ENCODE measurements around the gene FLT3LG. TPM values are rescaled to one million over a fixed set of nuclear protein-coding genes. Genes with fewer than 3 reads are reported as not detected.

Gene FLT3LG
- total and polyA plus RNA-seq, 2 experiments from 2014 or later, result 0.49 to 1.8 TPM

DNA sequence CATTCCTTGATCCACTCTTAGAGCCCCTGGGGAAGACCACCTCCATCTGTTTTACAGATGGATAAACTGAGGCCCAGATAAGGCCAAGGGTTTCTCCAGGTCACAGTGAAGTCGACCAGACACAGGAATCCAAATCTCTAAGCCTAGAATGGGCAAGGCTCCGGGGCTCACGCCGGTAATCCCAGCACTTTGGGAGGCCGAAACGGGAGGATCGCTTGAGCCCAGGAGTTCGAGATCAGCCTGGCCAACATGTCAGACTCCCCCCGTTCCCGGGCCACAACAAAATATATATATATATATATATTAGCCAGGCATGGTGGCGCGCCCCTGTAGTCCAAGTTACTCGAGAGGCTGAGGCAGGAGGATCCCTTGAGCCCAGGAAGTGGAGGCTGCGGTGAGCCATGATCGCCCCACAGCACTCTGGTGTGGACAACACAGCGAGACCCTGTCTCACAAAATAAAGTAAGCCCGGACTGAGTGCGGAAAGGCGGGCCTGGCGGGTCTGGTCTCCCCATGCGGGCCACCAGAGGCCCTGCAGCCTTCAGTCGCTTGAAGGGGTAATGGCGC is 12.8 kb downstream of the FLT3LG start:
- Histone ChIP-seq H3K27ac (ENCODE audit: low read depth) (no peak overlapping the region), H2AFZ (no peak overlapping the region), H3K79me2 (replicated peaks; ENCODE audit: insufficient read depth) (peaks cover 31% of the 10 kb centered on the region), H3F3A (replicated peaks; ENCODE audit: low read depth) (peaks cover 45% of the 10 kb centered on the region), H3K4me3 (no peak overlapping the region), H3K36me3 (ENCODE audit: insufficient read depth) (peaks cover 38% of the 10 kb centered on the region), H3K4me1 (ENCODE audit: insufficient read depth) (peaks cover 10% of the 10 kb centered on the region; the same call in 1 of the 2 replicates), H4K20me1 (replicated peaks; ENCODE audit: insufficient read depth) (peaks cover 23% of the 10 kb centered on the region), H3K4me2 (no peak overlapping the region), H3K27me3 (ENCODE audit: insufficient read depth) (no peaks in the 10 kb centered on the region), H3K9me2 (ENCODE audit: insufficient read depth) (no peaks in the 10 kb centered on the region)
- Mint-ChIP-seq H3K36me3 (ENCODE audit: low read depth) (peaks cover 45% of the 10 kb centered on the region), H3K27ac (no peak overlapping the region), H3K4me1 (peaks cover 13% of the 10 kb centered on the region; the same call in 2 of the 3 replicates), H3K4me3 (peak overlapping the region; percentile 98), H3K9me3 (peaks cover 14% of the 10 kb centered on the region), H3K27me3 (ENCODE audit: insufficient read depth, low read depth, poor library complexity) (peaks cover 52% of the 10 kb centered on the region)
- DNase-seq (ENCODE audit: low spot score) (no peak), ATAC-seq (no peak)
- no peak for TF ChIP-seq REST (IDR thresholded peaks at IDR 0.05; ENCODE audit: unreplicated experiment)
- no peak for TF ChIP-seq NANOG (IDR thresholded peaks at IDR 0.05; ENCODE audit: borderline replicate concordance)

GRCh38 chr19:49487277-49488045 is 13.4 kb downstream of the FLT3LG start, which contains the start of gene RPL13A:
Gene RPL13A (plus strand): TSS chr19:49487608. CDS start chr19:49487630, 22 bp downstream.
- peaks cover 13% of the 10 kb centered on the region; the same call in 2 of the 3 replicates for H3K4me1 Mint-ChIP-seq

More at GRCh38 chr19:49487277-49488045, 13.4 kb downstream of the FLT3LG start, which contains the start of gene RPL13A:
- H3F3A ChIP-seq (replicated peaks; ENCODE audit: low read depth), result peaks cover 51% of the 10 kb centered on the region
- H3K27ac ChIP-seq (ENCODE audit: low read depth), result peak within 1 kb of the TSS; percentile 100
- Mint-ChIP-seq H3K9me3 (peaks cover 14% of the 10 kb centered on the region), H3K27ac (peak within 1 kb of the TSS; percentile 99), H3K27me3 (ENCODE audit: insufficient read depth, low read depth, poor library complexity) (peaks cover 51% of the 10 kb centered on the region), H3K4me3 (peak within 1 kb of the TSS; percentile 98), H3K36me3 (ENCODE audit: low read depth) (peaks cover 52% of the 10 kb centered on the region)
- DNase-seq (ENCODE audit: low spot score) (peak; percentile 99), ATAC-seq (peak; percentile 82)
- peak within 1 kb of the TSS; percentile 96 for H3K4me2 ChIP-seq
- peaks cover 23% of the 10 kb centered on the region for H4K20me1 ChIP-seq (replicated peaks; ENCODE audit: insufficient read depth)
- no peak within 1 kb of the TSS for H2AFZ ChIP-seq
- TF ChIP-seq EZH2phosphoT487 (IDR thresholded peaks at IDR 0.05; ENCODE audit: unreplicated experiment) (no peak), REST (IDR thresholded peaks at IDR 0.05; ENCODE audit: unreplicated experiment) (peak; percentile 35), CREB1 (CRISPR knock-in tag; IDR thresholded peaks at IDR 0.05; ENCODE audit: low read depth) (peak; percentile 95), EZH2 (IDR thresholded peaks at IDR 0.05; ENCODE audit: low read depth, unreplicated experiment) (no peak), POLR2AphosphoS5 (IDR thresholded peaks at IDR 0.05; ENCODE audit: low read depth) (peak; percentile 100), STAT1 (IDR thresholded peaks at IDR 0.05; ENCODE audit: unreplicated experiment) (no peak)
- TF ChIP-seq, protein P1, sequence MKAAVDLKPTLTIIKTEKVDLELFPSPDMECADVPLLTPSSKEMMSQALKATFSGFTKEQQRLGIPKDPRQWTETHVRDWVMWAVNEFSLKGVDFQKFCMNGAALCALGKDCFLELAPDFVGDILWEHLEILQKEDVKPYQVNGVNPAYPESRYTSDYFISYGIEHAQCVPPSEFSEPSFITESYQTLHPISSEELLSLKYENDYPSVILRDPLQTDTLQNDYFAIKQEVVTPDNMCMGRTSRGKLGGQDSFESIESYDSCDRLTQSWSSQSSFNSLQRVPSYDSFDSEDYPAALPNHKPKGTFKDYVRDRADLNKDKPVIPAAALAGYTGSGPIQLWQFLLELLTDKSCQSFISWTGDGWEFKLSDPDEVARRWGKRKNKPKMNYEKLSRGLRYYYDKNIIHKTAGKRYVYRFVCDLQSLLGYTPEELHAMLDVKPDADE (IDR thresholded peaks at IDR 0.05), result peak; percentile 85
- TF ChIP-seq, protein P2, sequence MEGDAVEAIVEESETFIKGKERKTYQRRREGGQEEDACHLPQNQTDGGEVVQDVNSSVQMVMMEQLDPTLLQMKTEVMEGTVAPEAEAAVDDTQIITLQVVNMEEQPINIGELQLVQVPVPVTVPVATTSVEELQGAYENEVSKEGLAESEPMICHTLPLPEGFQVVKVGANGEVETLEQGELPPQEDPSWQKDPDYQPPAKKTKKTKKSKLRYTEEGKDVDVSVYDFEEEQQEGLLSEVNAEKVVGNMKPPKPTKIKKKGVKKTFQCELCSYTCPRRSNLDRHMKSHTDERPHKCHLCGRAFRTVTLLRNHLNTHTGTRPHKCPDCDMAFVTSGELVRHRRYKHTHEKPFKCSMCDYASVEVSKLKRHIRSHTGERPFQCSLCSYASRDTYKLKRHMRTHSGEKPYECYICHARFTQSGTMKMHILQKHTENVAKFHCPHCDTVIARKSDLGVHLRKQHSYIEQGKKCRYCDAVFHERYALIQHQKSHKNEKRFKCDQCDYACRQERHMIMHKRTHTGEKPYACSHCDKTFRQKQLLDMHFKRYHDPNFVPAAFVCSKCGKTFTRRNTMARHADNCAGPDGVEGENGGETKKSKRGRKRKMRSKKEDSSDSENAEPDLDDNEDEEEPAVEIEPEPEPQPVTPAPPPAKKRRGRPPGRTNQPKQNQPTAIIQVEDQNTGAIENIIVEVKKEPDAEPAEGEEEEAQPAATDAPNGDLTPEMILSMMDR (conservative IDR thresholded peaks at IDR 0.05; ENCODE audit: low read depth in 2 of 2), result no peak
- no peaks in the 10 kb centered on the region for H3K9me2 ChIP-seq (ENCODE audit: insufficient read depth)
- peaks cover 31% of the 10 kb centered on the region for H3K79me2 ChIP-seq (replicated peaks; ENCODE audit: insufficient read depth)
- H3K4me1 ChIP-seq (ENCODE audit: insufficient read depth), result peaks cover 10% of the 10 kb centered on the region; the same call in 1 of the 2 replicates
- H3K27me3 ChIP-seq (ENCODE audit: insufficient read depth), result no peaks in the 10 kb centered on the region
- peaks cover 40% of the 10 kb centered on the region for H3K36me3 ChIP-seq (ENCODE audit: insufficient read depth)
- peak within 1 kb of the TSS; percentile 95 for H3K4me3 ChIP-seq
